IMR-90 (cell line): ENCODE results near the gene ARF3.

Experiments
- BHLHE40 ChIP-seq: fragments of 150-350 bp; IDR thresholded peaks from 2 replicates; pipeline ENCODE4 v1.6.1; 2016; ENCODE audit warnings: mild to moderate bottlenecking, low read depth, low read length
- CEBPB ChIP-seq: IDR thresholded peaks from 2 replicates; pipeline ENCODE4 v1.6.1; 2012; ENCODE audit warnings: low read depth, low read length, improper control_type of control experiment
- CHD1 ChIP-seq: IDR thresholded peaks from 2 replicates; pipeline ENCODE4 v1.6.1; 2012; ENCODE audit warnings: low read depth, low read length, improper control_type of control experiment
- CTCF ChIP-seq: conservative IDR thresholded peaks from 2 replicates; pipeline ENCODE4 v1.5.1; 2012; ENCODE audit warnings: mild to moderate bottlenecking, low read depth, low read length, improper control_type of control experiment
- ELK1 ChIP-seq: fragments of 150-350 bp; IDR thresholded peaks from 2 replicates; pipeline ENCODE4 v1.6.1; 2016; ENCODE audit warnings: low read depth, mild to moderate bottlenecking, low read length, moderate library complexity, borderline replicate concordance
- FOS ChIP-seq: fragments of 150-350 bp; IDR thresholded peaks from 2 replicates; pipeline ENCODE4 v1.6.1; 2016; ENCODE audit warnings: low read depth, low read length
- MAFK ChIP-seq: IDR thresholded peaks from 2 replicates; pipeline ENCODE4 v1.6.1; 2012; ENCODE audit warnings: low read depth, low read length, improper control_type of control experiment
- MAZ ChIP-seq: IDR thresholded peaks from 2 replicates; pipeline ENCODE4 v1.6.1; 2012; ENCODE audit warnings: low read depth, mild to moderate bottlenecking, low read length, improper control_type of control experiment, moderate library complexity, borderline replicate concordance
- MXI1 ChIP-seq: IDR thresholded peaks from 2 replicates; pipeline ENCODE4 v1.6.1; 2012; ENCODE audit warnings: low read depth, mild to moderate bottlenecking, low read length, moderate library complexity, borderline replicate concordance
- POLR2A ChIP-seq: IDR thresholded peaks from 2 replicates; pipeline ENCODE4 v1.6.1; 2012; ENCODE audit warnings: mild to moderate bottlenecking, low read depth, low read length
- RAD21 ChIP-seq: IDR thresholded peaks from 2 replicates; pipeline ENCODE4 v1.6.1; 2012; ENCODE audit warnings: low read length, improper control_type of control experiment
- RCOR1 ChIP-seq: IDR thresholded peaks from 2 replicates; pipeline ENCODE4 v1.6.1; 2012; ENCODE audit warnings: mild to moderate bottlenecking, low read length, improper control_type of control experiment; ENCODE audit not compliant: insufficient replicate concordance
- RFX5 ChIP-seq: IDR thresholded peaks from 2 replicates; pipeline ENCODE4 v1.8.0; 2012; ENCODE audit warnings: low read depth, mild to moderate bottlenecking, low read length, moderate library complexity
- SMC3 ChIP-seq: fragments of 150-350 bp; IDR thresholded peaks from 2 replicates; pipeline ENCODE4 v1.6.1; 2016; ENCODE audit warnings: low read depth, mild to moderate bottlenecking, antibody characterized with exemption, low read length, moderate library complexity

GRCh38 chr12:48889679-48890078, 67.6 kb downstream of the ARF3 start:
- TF ChIP-seq POLR2A (no peak), CTCF (no peak), CHD1 (no peak), RCOR1 (no peak), MAZ (no peak), RAD21 (no peak), FOS (no peak), RFX5 (no peak), ELK1 (no peak), MAFK (no peak), BHLHE40 (no peak), CEBPB (no peak), SMC3 (no peak), MXI1 (no peak)
